Neural cell (in vitro differentiated cells): Measurements from ENCODE around the gene FYB1. TPM values are rescaled to one million over a fixed set of nuclear protein-coding genes. Genes with fewer than 3 reads are reported as not detected.

Experiments
- H2AFZ ChIP-seq: fragments of 200-600, 300-800 bp; sonication (generic), shearing (Covaris generic); 2 replicates; pipeline ENCODE4 v1.6.0; 2014; ENCODE audit warnings: low read depth, mild to moderate bottlenecking, antibody characterized with exemption, low read length, moderate library complexity
- H3F3A ChIP-seq: fragments of 200-600 bp; shearing (Covaris generic); 2 replicates; pipeline ENCODE4 v1.6.1; 2016; ENCODE audit warnings: mild to moderate bottlenecking, moderate library complexity, mixed read lengths, antibody characterized with exemption, low read length; ENCODE audit not compliant: insufficient read depth, poor library complexity, severe bottlenecking
- H3K27ac ChIP-seq: fragments of 200-600, 300-800 bp; sonication (generic), shearing (Covaris generic); 2 replicates; pipeline ENCODE4 v1.5.1; 2014; ENCODE audit warnings: mild to moderate bottlenecking, low read length, moderate library complexity
- H3K27me3 ChIP-seq: fragments of 300-800, 200-600 bp; sonication (generic), shearing (Covaris generic); 2 replicates; pipeline ENCODE4 v1.6.0; 2014; ENCODE audit warnings: mild to moderate bottlenecking, low read depth, low read length, moderate library complexity; ENCODE audit not compliant: insufficient read depth
- H3K36me3 ChIP-seq: fragments of 300-800, 200-600 bp; sonication (generic), shearing (Covaris generic); 2 replicates; pipeline ENCODE4 v1.5.1; 2014; ENCODE audit warnings: mild to moderate bottlenecking, antibody characterized with exemption, low read length, moderate library complexity; ENCODE audit not compliant: insufficient read depth
- H3K4me2 ChIP-seq: fragments of 300-800, 200-600 bp; sonication (generic), shearing (Covaris generic); 2 replicates; pipeline ENCODE4 v1.6.0; 2014; ENCODE audit warnings: mild to moderate bottlenecking, low read length
- H3K4me3 ChIP-seq: fragments of 300-800, 200-600 bp; sonication (generic), shearing (Covaris generic); 2 replicates; pipeline ENCODE4 v1.5.1; 2014; ENCODE audit warnings: mild to moderate bottlenecking, low read length, moderate library complexity
- H3K79me2 ChIP-seq: fragments of 200-600 bp; shearing (Covaris generic); replicated peaks from 2 replicates; pipeline ENCODE4 v1.6.0; 2014; ENCODE audit warnings: mild to moderate bottlenecking, low read length, moderate library complexity; ENCODE audit not compliant: insufficient read depth
- H3K9ac ChIP-seq: fragments of 300-800, 200-600 bp; sonication (generic), shearing (Covaris generic); 2 replicates; pipeline ENCODE4 v1.6.1; 2016; ENCODE audit warnings: mild to moderate bottlenecking, low read length, mixed read lengths
- H3K9me2 ChIP-seq: fragments of 200-600 bp; shearing (Covaris generic); 2 replicates; pipeline ENCODE4 v1.6.1; 2016; ENCODE audit warnings: mild to moderate bottlenecking, low read length, mixed read lengths; ENCODE audit not compliant: insufficient read depth
- H3K9me3 ChIP-seq: fragments of 200-600, 300-800 bp; sonication (generic), shearing (Covaris generic); 2 replicates; pipeline ENCODE4 v1.6.1; 2016; ENCODE audit warnings: mild to moderate bottlenecking, mixed run types, low read length, moderate library complexity, mixed read lengths
- H4K20me1 ChIP-seq: fragments of 200-600 bp; shearing (Covaris generic); 2 replicates; pipeline ENCODE4 v1.6.1; 2016; ENCODE audit warnings: mild to moderate bottlenecking, mixed run types; ENCODE audit not compliant: insufficient read depth
- EP300 ChIP-seq: fragments of 450-650 bp; conservative IDR thresholded peaks from 2 replicates; pipeline ENCODE4 v1.6.1; 2014; ENCODE audit warnings: antibody characterized with exemption, mild to moderate bottlenecking, moderate library complexity; ENCODE audit not compliant: poor library complexity, severe bottlenecking
- EZH2 ChIP-seq: fragments of 200-600, 300-800 bp; shearing (Covaris generic), sonication (generic); IDR thresholded peaks from 2 replicates; pipeline ENCODE4 v1.6.1; 2014; ENCODE audit warnings: antibody characterized with exemption, low read length, borderline replicate concordance, mild to moderate bottlenecking; ENCODE audit not compliant: insufficient read depth, poor library complexity, severe bottlenecking
- MXI1 ChIP-seq: fragments of 450-650 bp; conservative IDR thresholded peaks from 2 replicates; pipeline ENCODE4 v1.6.1; 2014; ENCODE audit warnings: antibody characterized with exemption, mild to moderate bottlenecking; ENCODE audit not compliant: poor library complexity, severe bottlenecking
- POLR2AphosphoS5 ChIP-seq: IDR thresholded peaks from 2 replicates; pipeline ENCODE4 v1.6.1; 2012
- RAD21 ChIP-seq: fragments of 450-650 bp; conservative IDR thresholded peaks from 2 replicates; pipeline ENCODE4 v1.6.1; 2014; ENCODE audit warnings: antibody characterized with exemption, mild to moderate bottlenecking, moderate library complexity
- SMC3 ChIP-seq: fragments of 450-650 bp; conservative IDR thresholded peaks from 2 replicates; pipeline ENCODE4 v1.6.1; 2014; ENCODE audit warnings: antibody characterized with exemption, mild to moderate bottlenecking, moderate library complexity; ENCODE audit not compliant: poor library complexity
- TAF1 ChIP-seq: IDR thresholded peaks from 2 replicates; pipeline ENCODE4 v1.6.1; 2012; ENCODE audit warnings: low read depth
- polyA plus RNA-seq: library from polyadenylated mRNA; depleted of rRNA; stranded (reverse); fragments of >200 nt; gene quantifications from 2 replicates; pipeline ENCODE4 v1.2.3, GENCODE V29; 2014
- TF ChIP-seq, protein P1 (sequence below): IDR thresholded peaks from 2 replicates; pipeline ENCODE4 v1.6.1; 2012; ENCODE audit warnings: borderline replicate concordance
- TF ChIP-seq, protein P2 (sequence below): fragments of 450-650 bp; IDR thresholded peaks from 2 replicates; pipeline ENCODE4 v1.5.1; 2014; ENCODE audit warnings: antibody characterized with exemption, mild to moderate bottlenecking, moderate library complexity; ENCODE audit not compliant: poor library complexity, severe bottlenecking

FYB1 gene
- polyA plus RNA-seq, 1 donor from 2014 or later, result not detected

DNA sequence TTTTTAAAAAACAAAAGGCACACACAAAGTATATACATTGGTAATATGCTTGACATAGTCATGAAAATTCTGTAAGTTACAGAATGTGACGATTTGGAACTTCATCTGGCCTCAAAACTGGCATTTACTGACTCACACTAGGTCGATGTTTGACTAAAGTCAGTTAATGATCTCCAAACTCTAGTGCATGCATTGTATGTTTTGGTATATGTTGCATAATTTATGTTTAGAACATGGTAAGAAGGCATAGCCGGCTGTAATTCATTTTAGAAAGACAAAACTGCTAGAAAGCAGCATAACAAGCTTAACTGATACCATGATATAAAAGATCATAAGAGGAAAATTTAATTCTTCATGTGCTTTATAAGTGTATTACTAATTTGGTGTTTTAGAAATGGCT is 86.6 kb downstream of the FYB1 start:
- no peak overlapping the region for H3K9ac ChIP-seq
- no peaks in the 10 kb centered on the region for H3F3A ChIP-seq
- H3K9me2 ChIP-seq, result no peaks in the 10 kb centered on the region
- H4K20me1 ChIP-seq, result no peaks in the 10 kb centered on the region
- H2AFZ ChIP-seq, result no peak overlapping the region
- no peak overlapping the region for H3K4me3 ChIP-seq
- H3K27me3 ChIP-seq, result no peaks in the 10 kb centered on the region
- no peaks in the 10 kb centered on the region for H3K79me2 ChIP-seq
- no peaks in the 10 kb centered on the region for H3K36me3 ChIP-seq
- H3K27ac ChIP-seq, result no peak overlapping the region
- H3K4me2 ChIP-seq, result no peak overlapping the region
- TF ChIP-seq, protein P1, sequence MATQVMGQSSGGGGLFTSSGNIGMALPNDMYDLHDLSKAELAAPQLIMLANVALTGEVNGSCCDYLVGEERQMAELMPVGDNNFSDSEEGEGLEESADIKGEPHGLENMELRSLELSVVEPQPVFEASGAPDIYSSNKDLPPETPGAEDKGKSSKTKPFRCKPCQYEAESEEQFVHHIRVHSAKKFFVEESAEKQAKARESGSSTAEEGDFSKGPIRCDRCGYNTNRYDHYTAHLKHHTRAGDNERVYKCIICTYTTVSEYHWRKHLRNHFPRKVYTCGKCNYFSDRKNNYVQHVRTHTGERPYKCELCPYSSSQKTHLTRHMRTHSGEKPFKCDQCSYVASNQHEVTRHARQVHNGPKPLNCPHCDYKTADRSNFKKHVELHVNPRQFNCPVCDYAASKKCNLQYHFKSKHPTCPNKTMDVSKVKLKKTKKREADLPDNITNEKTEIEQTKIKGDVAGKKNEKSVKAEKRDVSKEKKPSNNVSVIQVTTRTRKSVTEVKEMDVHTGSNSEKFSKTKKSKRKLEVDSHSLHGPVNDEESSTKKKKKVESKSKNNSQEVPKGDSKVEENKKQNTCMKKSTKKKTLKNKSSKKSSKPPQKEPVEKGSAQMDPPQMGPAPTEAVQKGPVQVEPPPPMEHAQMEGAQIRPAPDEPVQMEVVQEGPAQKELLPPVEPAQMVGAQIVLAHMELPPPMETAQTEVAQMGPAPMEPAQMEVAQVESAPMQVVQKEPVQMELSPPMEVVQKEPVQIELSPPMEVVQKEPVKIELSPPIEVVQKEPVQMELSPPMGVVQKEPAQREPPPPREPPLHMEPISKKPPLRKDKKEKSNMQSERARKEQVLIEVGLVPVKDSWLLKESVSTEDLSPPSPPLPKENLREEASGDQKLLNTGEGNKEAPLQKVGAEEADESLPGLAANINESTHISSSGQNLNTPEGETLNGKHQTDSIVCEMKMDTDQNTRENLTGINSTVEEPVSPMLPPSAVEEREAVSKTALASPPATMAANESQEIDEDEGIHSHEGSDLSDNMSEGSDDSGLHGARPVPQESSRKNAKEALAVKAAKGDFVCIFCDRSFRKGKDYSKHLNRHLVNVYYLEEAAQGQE, result no peak
- TF ChIP-seq POLR2AphosphoS5 (no peak), TAF1 (no peak), MXI1 (no peak), EP300 (no peak), RAD21 (no peak), EZH2 (no peak), SMC3 (no peak)
- TF ChIP-seq, protein P2, sequence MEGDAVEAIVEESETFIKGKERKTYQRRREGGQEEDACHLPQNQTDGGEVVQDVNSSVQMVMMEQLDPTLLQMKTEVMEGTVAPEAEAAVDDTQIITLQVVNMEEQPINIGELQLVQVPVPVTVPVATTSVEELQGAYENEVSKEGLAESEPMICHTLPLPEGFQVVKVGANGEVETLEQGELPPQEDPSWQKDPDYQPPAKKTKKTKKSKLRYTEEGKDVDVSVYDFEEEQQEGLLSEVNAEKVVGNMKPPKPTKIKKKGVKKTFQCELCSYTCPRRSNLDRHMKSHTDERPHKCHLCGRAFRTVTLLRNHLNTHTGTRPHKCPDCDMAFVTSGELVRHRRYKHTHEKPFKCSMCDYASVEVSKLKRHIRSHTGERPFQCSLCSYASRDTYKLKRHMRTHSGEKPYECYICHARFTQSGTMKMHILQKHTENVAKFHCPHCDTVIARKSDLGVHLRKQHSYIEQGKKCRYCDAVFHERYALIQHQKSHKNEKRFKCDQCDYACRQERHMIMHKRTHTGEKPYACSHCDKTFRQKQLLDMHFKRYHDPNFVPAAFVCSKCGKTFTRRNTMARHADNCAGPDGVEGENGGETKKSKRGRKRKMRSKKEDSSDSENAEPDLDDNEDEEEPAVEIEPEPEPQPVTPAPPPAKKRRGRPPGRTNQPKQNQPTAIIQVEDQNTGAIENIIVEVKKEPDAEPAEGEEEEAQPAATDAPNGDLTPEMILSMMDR, result no peak
- H3K9me3 ChIP-seq, result no peaks in the 10 kb centered on the region

DNA sequence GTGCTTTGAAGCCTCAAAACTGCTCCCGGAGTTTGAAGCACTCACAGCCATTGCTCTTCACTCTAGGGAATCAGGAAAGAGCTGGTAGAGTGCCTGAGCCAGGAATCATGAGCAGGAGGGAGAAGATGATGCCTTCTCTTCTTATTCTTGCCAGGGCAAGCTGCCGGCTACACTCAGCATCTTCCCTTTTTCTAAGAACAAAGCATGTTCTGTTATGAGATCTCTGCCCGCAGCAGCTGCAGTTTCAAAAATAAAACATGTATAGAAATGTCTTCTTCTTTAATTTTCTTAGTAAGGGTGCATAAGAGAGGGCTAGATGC is 87.3 kb downstream of the FYB1 start:
- Histone ChIP-seq H3K36me3 (no peaks in the 10 kb centered on the region), H3K4me3 (peak overlapping the region; percentile 26), H2AFZ (no peak overlapping the region), H4K20me1 (no peaks in the 10 kb centered on the region), H3K4me2 (no peak overlapping the region), H3K27me3 (no peaks in the 10 kb centered on the region), H3K9ac (no peak overlapping the region), H3K9me3 (no peaks in the 10 kb centered on the region), H3F3A (no peaks in the 10 kb centered on the region), H3K9me2 (no peaks in the 10 kb centered on the region), H3K27ac (no peak overlapping the region), H3K79me2 (no peaks in the 10 kb centered on the region)
- TF ChIP-seq TAF1, result no peak
- TF ChIP-seq MXI1, result no peak
- TF ChIP-seq EZH2, result no peak
- TF ChIP-seq SMC3, result no peak
- TF ChIP-seq, protein P1, result no peak
- no peak for TF ChIP-seq RAD21
- TF ChIP-seq, protein P2, result no peak
- TF ChIP-seq POLR2AphosphoS5, result no peak
- TF ChIP-seq EP300, result no peak
